Effector CD8-positive, alpha-beta T cell (primary cell): ENCODE results near the gene MRPL43.
A peak's percentile ranks its signal among the peaks of the same experiment; 100 is the strongest.
"Not testable (repeated sequence)": the region's sequence is repeated elsewhere in the genome, so short reads cannot be mapped to it uniquely, and the experiment has no call there.

ENCODE experiments used
- DNase-seq: peaks from one replicate; lab custom pipeline; 2025; lab: John Stamatoyannopoulos, UW
- total RNA-seq, 4 experiments: gene quantifications; one replicate each; lab custom pipeline; 2026; lab: John Stamatoyannopoulos, UW

MRPL43 gene
- total RNA-seq = 38.4 to 46.6 (median 43.8) reads per million in 4 experiments

DNA sequence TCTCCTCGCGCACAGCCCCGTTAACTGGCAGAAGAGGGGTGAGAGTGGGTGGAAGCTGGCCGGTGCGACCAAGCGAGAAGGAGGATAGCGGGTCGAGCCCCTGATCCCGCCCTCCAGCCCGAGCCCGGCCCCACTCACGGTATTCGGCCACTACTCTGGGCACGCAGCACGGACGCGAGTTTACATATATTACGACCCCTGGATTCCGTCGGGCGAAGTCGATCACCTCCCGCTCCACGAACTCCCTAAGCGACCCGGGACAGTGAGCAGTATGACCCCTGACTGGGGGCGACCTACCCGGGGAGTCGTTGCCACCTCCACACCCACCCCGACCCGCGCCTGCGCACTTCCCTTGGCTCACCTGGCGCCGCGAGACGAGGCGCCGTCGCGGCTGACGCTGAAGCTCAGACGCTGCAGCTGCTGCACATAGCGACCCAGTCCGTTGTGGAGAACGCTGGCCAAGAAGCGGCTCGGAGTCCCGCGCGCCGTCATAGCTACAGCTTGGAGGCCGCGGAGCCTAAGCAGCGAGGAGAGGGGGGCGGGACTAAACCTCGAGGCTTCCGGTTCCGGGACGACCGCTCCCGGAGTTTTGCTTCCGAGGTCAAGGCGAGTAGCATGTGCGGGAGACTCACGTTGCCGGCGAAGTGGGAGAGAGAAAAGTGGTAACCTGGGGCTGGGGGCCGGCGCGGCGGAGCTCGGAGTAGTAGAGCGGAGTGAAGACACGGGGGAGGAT lies at the start of gene MRPL43, which contains the start of gene TWNK:
MRPL43 (minus strand) TSS at position 546 of the 733 bp plus-strand sequence; CDS start at position 492, 54 bp downstream.
TWNK (plus strand) TSS at position 592 of the 733 bp plus-strand sequence. CDS start 668 bp downstream, outside the sequence.
- peak; percentile 74 for DNase-seq

DNA sequence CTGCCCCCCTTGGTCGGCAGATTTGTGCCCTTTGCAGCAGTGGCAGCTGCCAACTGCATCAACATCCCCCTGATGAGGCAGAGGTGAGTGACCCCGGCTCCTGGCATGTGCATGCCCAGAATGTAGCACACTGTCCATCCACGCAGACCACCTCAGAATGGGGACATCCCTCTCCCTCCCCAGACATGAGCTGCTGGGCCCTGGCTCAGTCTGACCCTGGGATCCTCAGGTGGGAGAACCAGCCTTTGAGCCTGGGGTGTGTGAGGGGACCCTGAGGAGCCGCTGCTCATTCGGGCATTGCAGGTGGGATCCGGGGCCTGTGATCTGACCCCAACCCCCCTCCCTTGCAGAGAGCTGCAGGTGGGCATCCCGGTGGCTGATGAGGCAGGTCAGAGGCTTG lies 49.4 kb upstream of the MRPL43 start:
- no peak for DNase-seq

DNA sequence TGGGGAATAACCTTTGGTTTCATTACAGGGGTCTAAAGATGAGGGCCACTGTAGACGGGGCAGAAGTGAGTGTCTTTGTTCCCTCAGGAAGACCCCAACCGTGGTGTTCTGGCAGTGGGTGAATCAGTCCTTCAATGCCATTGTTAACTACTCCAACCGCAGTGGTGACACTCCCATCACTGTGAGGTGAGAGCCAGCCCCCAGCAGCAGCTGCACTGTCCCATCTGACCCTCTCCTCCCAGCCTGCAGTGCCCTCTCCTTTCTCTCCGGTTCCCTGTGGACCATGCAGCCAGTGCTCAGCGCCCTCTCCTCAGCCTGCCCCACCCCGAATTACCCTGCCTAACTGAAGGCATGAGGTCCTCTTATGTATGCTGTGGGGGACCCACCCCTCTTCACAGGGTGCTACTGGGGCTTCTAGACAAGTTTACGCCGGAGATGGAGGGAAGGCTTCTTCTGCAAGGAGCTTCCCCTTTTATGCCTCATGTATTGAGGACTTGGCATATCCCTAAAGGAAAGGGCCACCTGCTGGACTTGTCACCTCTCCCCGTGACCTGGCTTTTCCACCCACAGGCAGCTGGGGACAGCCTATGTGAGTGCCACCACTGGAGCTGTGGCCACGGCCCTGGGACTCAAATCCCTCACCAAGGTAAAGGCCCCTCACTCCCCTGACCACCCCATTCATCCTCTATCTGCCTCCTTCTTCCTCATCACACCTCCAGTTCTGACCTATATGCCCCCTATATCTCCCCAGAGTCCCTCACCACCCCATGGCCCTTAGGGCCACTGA lies 48.8 kb upstream of the MRPL43 start:
- DNase-seq = no peak

DNA sequence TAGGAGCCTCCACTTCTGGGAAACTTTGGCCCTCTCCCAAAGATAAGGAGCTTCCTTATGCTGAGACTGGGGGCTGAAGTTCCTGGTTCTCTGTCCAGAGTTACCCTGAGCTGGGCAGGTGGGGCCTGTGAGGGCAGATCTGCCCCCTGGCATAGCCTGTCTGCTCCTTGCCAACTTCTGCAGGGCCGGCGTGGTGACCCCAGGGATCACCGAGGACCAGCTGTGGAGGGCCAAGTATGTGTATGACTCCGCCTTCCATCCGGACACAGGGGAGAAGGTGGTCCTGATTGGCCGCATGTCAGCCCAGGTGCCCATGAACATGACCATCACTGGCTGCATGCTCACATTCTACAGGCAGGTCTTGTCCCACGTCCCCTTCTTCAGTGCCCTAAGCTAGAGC lies 48.0 kb upstream of the MRPL43 start:
- DNase-seq = no peak

DNA sequence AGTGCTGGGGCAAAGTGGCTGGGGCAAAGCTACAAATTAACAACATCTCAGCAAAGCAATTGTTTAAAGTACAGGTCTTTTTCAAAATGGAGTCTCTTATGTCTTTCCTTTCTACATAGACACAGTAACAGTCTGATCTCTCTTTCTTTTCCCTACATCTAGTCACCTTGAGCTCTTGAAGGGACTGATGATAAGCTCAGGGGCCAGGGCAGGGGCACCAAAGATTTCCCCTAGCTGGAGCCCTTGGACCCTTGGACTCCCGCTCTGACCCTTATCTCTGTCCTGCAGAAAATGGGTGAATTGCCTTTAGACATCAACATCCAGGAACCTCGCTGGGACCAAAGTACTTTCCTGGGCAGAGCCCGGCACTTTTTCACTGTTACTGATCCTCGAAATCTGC lies 47.1 kb upstream of the MRPL43 start:
- DNase-seq = not testable (repeated sequence)

DNA sequence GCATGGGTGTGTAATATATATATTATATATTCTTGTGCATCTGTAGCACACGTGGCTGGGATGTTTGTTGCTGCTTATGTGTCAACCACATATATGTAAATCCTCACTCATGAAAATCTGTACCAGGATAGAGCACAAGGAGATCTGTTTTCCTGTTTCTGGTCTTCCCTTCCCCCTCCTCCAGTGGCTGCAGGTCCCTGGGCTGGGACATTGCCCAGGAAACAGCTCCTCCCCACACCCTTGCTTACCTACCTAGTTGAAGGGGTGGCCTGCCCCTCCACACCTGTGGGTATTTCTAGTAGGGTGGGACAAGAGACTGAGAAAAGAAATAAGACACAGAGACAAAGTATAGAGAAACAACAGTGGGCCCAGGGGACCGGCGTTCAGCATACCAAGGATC lies 46.0 kb upstream of the MRPL43 start:
- no peak for DNase-seq

DNA sequence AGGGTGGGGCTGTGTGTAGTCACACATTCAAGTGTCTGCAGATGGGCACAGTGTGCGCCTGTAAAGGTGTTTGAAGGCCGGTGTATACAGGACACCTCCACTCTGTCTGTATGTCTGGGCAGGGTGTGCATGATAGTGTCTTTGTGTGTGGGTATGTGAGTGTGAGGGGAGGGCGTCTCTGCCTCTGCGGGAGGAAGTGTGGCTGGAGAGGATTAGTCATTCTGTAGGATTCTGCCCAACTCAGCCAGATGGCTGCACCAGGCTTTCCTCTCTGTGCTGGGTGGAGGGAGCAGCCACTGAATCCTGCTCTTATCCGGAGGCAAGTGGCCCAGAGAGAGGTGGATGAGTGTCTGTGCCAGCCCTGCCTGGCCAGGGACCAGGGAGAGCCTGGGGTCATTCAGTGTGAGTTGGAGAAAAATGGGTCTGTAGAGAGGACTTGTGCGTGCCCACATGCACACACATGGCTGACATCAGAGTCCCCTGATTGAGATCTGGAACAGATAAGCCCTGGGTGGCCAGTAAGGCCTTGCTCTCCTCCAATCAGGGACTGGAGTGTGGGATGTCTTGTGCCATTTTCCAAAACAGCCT lies 45.4 kb upstream of the MRPL43 start:
- no peak for DNase-seq

DNA sequence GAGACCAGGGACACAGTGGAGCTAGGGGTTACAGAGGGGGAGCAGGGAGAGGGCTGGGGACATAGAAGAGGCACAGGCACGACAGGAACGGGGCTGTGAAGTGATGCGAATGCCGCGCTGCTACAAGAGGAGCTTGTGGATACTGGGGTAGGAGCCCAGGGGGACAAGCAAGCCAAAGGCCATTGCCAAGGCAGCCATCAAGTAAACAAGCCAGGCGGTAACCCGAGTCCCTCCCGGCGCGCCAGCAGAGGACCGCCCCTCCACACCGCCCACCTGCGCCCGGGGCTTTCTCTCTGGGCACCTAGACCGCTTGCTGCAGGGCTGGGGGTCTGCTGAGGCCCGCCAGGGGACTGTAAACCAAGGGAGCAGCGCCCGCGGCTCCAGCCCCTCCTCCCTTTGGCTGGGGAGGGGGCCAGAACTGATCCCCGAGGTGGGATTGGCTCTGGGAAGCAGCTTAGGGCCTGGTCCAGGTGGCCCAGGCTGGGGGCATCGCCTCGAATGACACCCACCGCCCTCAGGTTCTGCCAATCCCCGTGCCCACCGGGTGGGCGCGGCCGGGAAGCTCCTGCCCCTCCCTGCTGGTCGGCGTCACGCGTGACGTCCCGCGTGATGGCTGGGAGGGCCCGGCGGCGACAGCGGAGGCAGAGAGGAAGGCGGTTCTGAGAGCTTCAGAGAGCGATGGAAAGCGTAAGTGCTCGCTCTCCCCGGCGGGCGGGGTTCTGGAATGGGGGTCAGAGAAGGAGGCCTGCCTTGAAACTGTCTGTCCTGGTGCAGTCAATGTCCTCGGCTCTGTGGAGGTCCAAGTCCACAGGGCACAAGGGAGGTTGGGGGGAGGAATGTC lies 44.7 kb upstream of the MRPL43 start:
- peak; percentile 78 for DNase-seq

DNA sequence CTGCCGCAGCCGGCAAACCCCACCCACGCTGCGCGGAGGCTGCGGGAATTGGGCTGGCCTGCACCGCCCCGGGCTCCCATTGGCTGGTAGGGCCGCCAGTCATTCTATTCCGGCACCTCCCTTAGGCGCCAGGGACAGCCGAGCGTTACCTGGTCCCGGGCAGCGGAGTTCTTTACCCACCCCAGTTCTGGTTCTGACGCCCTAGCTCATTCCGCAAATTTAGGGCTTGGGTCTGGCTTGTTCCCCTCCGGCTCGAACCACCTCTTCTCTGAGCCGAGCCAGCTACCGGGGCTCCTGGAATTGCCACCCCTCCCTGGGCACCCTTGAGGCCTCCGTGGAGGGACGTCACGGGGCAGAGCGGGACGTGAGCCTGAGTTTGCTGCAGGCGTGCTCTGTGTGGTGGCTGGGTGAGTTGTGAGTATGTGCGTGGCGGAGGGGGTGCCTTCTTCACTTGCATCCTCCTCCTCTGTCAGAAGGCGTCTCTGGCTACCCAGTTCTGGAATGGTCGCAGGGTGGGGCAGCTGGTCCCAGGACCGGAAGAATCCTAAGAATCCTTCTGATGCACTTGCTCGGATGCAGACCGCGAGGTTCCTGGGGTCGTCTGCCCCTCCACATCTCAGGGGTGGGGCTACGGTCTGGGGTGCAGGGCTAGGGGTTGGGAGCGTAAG lies 44.0 kb upstream of the MRPL43 start, which contains the start of the genes PDZD7 and SFXN3:
PDZD7 (minus strand) TSS at position 2 of the 668 bp plus-strand sequence. CDS start 910 bp downstream, outside the sequence.
SFXN3 (plus strand) TSS at position 107 of the 668 bp plus-strand sequence. CDS start 3,461 bp downstream, outside the sequence.
- peak; percentile 90 for DNase-seq

DNA sequence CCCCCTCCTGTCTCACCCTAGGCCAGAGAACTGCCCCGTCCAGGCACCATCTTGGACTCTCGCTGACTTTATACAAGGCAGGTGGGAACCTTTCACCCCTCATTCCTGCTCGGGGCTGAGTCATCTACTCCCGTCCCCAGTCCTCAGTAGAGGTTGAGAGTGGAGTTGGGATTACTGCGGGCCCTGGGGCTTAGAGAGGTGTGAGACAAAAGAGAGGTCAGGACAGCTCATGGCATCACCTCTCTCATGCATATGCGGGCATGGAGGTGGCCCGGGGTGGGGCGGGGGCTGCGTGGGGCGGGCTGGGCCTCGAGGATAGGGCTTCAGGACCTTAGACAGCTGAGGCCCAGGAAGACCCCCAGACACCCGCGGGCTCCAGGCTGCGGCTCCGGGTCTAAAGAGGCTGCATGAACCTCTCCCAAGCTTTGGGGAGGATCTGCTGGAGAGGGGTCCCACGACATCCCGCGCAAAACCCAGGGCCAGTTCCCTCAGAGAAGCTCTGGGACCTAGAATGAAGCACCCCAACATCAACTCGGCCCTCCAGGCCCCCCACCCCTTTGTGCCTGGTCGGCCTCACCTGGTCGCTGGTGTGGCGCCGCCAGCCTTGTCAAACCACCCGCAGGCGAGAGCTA lies 43.3 kb upstream of the MRPL43 start:
- no peak for DNase-seq

DNA sequence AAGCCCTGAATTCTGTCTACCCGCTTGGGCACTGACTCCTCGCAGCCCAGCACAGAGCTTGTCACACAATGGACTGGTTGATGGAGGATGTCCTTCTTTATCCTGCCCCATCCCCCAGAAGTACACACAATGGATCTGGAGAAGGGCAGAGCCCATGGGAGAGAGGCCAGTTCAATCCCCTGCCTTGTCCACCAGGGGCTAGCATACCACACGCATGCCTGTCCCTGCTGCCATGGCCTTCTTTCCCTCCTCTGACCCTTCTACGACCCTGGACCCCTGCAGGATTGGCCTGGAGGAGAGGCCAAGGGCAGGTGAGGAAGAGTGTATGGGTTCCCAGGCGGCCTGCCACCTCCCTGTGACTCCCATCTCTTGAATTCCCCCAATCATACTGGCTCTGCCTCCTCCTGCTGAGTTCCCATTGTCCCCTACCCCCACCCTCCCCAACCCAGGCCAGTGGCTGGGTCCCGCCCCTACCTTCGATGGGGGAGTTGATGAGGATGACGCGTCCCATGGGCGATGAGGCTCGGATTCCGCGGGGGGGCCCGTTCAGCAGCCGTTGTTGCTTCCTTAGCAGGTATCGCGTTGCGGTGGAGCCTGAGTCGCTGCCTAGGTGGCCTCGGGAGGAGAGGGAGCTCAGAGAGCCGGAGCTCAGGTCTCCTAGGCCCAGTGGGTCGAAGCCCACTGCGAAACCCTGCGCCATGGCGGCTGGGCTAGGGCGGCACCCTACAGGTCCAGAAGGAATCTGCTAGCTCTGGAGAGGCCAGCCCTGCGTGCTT lies 42.4 kb upstream of the MRPL43 start:
- no peak for DNase-seq

DNA sequence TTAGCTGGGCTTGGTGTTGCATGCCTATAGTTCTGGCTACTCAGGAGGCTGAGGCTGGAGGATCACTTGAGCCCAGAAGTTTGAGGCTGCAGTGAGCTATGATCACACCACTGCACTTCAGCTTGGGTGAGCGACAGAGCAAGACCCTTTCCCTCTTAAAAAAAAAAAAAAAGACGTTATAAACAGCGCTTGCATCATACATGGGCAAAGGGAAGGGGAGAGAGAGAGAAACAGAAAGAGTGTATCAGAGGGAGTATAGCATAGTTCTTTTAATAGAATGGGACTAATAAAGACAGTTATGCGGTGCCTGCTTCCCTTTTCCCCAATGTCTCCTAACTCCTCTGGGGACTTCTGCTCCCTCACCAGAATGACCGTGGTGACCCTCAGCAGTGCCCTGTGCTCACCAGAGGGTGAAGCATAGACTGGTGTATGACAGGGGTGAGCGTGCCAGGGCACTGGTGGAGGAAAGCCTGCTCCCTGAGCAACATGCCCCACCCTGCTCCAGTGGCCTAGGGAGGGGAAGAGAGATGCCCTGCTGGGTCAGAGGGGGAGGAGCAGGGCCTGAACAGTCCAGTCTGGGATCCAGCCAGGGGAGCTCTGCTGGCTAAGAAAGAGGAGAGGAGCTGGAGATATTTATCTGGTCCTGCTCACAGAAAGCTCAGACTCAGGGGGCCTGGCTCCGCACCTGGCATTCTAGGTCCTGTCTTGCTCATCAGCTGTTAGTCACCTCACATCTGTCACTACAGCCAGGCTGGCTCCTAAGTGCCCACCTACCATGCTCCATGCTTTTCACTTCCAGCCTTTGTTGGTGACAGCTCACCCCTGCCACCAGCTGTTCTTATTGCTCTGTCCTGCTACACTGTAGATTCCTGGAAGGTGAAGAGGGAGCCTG lies 41.4 kb upstream of the MRPL43 start:
- no peak for DNase-seq

DNA sequence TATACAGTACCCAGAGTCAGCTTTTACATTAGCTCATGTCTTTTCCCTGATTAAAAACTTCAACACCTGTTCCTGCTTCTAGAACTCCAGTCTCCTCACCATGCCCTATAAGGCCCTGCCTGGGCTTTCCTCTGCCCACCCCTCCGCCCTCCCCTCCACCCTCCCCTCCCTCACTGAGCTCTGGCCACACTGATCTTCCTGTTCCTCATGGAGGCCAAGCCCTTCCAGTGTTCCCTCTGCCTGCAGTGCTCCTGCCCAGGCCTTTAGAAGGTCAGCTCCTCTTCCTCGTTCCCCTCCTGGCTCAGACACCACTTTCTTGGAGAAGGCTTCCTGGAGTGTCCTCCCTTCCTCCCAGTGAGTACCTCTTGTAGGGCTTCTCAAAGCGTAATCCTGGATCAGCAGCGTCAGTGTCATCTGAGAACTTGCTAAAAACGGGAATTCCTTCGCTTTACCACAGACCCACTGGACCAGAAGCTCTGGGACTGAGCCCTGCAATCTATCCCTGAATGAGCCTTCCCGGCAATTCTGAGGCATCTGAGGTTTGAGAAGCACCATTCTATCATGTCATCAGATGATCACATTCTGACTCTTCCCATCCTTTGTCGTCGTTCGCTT lies 39.9 kb upstream of the MRPL43 start:
- no peak for DNase-seq

DNA sequence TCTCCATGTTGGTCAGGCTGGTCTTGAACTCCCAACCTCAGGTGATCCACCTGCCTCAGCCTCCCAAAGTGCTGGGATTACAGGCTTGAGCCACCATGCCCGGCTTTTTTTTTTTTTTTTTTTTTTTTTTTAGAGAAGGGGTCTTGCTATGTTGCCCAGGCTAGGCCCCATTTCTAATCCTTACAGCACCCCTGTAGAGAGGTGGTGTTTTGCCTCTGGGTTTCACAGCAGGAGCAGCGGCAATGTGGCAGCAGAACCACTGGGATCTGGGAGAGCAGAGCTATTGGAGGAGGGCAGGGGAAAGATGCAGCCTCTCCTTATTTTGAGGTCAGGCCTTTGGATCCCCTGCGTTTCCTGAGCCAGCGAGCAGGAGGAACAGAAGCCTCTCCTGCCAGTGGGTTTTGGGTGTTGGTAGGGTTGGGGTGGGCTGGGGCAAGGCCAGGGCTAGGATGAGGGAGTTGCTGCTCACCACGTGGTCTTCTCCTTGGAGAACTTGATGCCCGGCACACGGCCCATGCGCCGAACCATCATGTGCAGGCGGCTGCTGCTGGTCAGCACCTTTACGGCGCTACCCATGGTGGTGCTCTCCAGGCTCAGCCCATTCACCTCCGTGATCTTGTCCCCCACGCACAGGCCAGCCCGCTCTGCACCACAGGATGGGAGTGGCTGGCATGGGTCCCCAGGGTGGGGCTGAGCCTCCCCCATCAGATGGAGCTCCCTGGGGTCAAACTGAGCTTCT lies 35.8 kb upstream of the MRPL43 start:
- no peak for DNase-seq

DNA sequence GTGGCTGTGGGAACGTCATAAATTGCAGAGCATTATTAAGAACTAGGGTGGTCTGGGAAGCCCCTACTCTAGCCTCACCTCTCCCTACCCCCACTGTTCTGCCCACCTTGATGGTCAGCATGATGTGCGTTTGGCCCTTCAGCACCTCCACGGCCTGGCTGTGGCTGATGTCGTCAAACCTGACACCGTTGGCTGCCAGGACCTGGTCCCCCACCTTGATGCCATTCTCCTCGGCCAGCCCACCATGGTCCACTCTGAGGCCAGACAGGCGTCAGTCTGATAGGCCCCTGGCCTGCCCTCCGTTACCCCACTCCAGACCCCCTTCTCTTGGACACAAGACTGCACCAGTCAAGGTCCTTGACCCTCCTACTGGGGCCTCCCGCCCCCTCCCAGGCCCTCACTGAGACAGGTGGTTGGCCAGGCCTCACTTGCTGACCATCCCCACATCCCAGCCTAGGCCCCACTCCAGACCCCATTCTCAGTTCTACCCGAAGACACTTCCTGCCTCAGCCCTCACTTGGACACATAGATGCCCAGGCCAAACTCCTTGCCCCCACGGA lies 34.5 kb upstream of the MRPL43 start:
- DNase-seq = no peak

DNA sequence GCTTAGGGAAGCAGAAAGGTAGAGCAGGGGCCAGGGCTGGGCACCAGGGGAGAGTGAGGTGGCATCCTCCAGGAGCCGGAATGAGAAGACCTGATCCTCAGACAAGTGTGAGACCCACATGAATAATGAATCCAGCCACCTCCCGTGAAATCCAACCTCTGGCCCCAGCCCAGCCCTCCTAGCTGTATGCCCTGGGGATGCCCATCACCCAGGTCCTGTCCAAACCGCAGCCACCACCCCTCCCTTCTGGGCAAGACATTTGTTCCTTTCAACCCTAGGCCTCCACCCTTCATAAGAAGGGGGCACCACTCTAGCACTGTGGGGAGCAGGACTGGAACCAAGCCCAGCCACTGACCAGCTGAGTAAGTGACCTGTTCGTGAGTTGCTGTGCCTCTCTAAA lies 33.9 kb upstream of the MRPL43 start:
- DNase-seq = no peak
